GM21528 (cell line): Measurements from ENCODE around the gene E2F4.

Experiments
- ATAC-seq: cut with Tn5 transposase; IDR thresholded peaks from one replicate; pipeline ENCODE4 v1.9.1; 2021; ENCODE audit warnings: mild to moderate bottlenecking, moderate library complexity; ENCODE audit not compliant: unreplicated experiment, low FRiP score

E2F4 gene

GRCh38 chr16:67230809-67231660 is 39.1 kb downstream of the E2F4 start:
- ATAC-seq = no peak

DNA sequence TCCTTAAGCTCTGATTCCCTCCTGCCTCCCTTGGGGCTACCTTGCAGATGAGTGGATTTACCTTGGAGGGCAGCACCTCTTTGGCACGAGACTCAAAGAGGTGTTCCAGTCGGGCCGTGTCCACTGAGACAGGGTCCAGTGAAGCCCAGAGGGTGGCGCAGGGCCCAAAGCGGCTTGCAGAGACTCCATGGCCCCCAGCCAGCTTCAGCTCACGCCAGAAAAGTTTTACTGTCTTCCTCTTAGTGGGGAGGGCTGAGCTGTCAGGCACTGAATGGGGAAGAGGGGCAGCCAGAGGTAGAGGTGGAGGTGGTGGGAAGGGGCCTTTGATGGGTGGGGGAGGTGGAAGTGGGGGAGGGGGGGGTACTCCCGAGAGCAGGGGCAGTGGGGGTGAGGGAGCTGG is 41.6 kb downstream of the E2F4 start:
- no peak for ATAC-seq

DNA sequence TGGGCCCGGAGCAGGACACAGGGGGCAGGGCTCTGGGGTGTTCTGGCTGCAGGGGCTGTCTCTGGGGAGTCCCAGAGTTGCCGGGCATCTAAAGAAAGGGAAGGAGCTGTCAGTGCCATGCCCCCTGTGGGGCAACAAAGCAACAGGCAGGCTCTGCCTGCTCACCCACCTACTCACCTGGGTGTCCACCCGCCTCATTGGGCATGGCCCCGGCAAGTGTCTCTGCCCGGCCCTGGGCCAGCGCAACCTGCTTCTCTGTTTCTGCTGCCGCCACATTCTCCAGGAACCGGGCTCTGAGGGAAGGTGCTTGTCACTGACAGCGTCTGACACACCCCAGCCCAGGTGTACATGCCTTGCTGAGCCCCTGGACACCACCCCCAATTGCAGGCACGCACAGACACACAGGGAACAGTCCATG is 42.2 kb downstream of the E2F4 start:
- no peak for ATAC-seq

DNA sequence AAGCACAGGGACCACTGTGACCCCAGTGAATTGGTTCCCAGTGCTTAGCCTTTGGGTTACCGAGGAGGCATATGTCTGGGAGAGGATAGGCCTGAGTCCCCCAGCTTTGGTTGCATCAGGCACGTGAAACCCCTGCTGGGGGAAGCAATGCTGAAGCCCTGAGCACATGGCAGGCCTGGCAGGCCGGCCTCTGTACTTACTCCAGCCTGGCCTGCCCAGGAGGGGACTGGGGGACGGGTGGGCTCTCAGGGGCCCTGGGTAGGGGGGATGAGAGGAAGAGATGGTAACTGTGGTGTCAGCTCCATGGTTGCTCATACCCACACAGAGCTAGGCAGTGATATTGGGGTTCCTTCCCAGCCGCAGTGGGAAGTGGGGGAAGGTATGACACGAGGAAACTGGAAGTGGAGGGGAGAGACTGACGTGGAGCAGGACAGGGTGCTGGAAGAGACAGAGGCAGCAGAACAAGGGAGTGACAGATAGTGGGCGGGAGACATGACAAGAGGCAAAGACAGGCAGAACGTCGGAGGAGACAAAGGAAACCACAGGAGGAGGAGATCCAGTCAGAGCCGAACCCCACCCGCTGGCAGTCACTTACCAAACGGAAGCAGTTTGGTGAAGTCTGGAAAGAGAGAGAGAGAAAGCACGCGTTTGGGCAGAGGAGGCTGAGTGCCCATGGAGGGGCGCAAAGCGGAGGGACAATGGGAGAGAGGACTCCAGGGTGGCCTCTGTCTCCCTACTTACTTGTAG is 44.0 kb downstream of the E2F4 start:
- no peak for ATAC-seq

DNA sequence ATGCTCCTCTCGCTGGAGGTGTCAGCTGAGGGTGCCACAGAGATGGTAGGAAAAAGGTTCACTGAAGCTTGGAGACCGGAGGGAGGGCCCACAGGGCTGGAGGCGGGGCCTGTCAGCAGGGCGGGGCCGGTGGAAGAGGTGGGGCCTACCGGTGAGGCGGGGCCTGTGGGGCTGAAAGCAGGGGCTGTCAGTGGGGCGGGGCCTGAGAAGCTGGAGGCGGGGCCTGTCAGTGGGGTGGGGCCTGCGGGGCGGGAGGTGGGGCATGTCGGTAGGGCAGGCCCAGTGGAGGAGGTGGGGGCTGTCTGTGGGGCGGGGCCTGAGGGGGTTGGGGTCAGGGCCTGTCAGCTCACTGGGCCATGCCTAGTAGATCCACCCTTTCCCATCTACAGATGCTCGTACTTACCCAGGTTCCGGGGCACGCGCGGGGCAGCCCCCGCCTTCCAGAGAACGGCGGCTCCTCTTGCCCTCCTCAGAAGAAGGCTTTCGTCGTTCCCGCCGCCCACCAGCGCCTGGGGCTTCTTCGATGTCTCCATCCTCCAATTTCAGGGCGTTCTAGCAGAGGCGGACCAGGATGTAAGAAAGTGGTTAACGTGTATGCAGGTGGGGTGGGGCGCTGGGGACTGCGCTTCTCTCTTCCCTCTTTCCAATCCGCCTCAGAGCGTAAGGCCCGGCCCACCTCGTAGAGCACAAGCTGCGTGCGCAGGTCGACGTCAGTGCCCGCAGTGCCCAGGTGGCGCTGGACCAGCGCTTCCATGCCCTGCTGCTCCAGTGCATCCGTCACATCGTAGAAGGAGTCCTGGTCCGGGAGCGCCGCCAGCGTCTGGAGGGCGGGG is 44.8 kb downstream of the E2F4 start:
- no peak for ATAC-seq

- ATAC-seq = no peak
Observed at GRCh38 chr16:67237396-67238277, 45.7 kb downstream of the E2F4 start.

DNA sequence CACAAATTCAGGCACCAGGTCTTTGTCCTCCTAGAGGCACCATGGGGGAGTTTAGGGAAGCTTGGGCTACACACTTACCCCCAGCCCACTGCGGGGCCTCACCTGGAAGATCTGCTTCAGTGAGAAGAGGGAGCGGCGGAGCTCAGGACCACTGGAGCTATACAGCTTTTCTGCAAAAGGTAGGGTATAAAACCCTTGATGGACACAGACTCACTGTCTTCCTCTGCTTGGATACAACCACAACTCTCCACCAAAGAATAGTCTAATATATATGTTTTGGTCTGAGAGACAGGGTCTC is 46.3 kb downstream of the E2F4 start:
- no peak for ATAC-seq

DNA sequence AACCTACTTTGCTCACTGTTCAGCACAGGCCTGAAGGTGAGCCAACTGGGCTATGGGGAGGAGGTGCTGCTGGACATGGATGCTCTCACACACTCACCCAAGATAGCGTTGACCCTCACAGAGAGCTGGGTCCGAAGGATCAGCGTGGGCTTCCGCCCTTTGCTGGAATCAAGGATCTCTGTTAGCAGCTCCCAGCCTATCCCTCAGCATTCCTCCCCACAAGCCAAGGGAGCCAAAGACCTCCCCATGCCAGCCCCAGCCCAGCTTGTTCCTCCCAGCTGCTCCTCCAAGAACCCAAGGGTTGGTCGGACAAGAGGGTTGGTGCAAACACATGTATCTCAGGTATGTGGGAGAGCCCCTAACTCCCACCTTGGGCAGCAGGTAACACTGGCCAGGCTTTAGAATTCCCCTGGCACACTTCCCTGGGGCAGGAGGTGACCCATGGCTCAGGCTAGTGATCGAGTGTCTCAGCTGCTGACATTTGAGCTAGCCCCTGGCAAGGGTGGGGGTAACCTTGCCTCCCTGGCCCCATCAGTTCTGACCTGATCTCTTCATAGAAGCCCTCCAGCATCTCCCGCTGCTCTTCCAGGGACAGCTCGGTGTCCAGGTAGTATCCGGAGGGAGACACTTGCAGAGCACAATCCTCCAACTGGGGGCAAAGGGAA is 47.0 kb downstream of the E2F4 start:
- no peak for ATAC-seq

DNA sequence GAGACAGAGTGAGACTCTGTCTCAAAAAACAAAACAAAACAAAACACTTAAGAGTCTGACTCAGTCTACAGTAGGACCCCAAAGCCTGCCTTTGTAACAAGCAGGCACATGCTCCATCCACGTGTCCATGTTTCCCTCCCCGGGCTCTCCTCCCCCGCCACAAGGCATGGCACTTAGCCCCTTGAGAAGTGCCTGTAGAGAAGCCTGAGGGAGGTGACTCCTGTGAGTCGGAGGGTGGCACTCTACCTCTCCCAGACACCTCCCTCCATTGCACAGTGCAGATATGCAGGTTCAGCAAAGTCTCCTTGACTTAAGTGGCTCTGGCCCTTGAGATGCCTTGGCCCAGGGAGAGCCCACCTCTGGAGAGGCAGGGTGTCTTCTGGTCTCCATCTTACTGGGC is 48.6 kb downstream of the E2F4 start:
- no peak for ATAC-seq

GRCh38 chr16:67241008-67241900 is 49.3 kb downstream of the E2F4 start:
- ATAC-seq = no peak

DNA sequence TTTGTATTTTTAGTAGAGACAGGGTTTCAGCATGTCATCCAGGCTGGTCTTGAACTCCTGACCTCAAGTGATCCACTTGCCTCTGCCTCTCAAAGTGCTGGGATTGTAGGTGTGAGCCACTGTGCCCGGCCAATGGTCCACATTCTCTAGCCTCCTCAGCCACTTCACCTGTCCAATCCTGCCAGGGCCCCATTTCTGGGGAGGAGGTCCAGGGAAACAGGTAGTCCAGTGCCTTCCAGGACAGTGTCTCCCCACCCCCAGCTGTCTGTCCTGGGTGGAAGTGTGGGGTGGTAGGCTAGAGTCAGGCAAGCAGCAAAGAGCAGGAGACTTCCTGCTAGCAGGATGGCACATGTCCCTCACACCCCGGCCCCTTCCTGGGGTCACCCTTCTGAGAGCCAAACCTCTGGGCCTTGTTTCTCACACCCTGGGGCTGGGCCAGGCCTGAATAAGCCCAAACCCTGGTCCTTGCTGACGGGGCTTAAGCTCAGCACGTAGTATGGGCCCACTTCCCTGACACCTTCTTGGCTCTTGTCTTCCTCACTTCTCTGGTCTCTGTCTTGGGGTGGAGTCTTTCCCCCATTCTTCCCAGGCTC is 50.3 kb downstream of the E2F4 start:
- ATAC-seq = no peak

DNA sequence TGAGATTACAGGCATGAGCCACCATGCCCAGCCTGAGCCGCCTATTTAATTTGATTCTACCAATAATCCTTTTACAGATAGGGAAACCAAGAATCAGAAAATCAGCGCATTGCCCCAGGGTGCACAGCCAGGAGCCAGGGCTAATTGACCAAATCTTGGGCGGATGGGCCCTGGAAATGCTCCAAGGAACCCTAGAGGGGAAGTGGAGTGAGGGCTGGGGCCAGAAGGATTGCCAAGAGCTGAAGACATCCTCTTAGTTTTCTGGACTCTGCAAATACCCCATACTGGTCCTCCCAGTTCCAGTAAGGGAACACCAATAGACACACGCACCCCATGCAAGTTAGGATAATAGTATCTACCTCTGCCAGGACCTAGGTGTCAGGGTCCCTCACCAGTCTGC is 51.5 kb downstream of the E2F4 start:
- no peak for ATAC-seq

GRCh38 chr16:67244387-67245185 is 52.6 kb downstream of the E2F4 start:
- peak; percentile 47 for ATAC-seq

DNA sequence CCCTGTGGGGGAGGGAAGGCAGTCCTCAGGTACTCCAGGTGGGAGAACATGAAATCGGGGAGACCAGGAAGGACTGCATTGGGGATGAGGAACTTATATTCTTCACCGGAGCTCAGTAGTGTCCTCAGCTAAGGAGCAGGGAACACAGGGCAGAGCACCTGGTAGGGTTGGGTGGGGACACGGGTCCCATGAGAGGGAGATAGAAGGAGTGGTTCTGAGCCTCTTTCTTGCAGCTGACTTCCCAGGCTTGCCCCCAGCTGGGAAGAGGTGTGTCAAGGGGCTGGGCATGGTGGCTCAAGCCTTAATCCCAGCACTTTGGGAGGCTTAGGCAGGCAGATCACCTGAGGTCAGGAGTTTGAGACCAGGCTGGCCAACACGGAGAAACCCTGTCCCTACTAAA is 53.2 kb downstream of the E2F4 start:
- no peak for ATAC-seq

- no peak for ATAC-seq
Observed at GRCh38 chr16:67245674-67246080, 53.7 kb downstream of the E2F4 start.

GRCh38 chr16:67246081-67246755 is 54.3 kb downstream of the E2F4 start:
- peak; percentile 38 for ATAC-seq

DNA sequence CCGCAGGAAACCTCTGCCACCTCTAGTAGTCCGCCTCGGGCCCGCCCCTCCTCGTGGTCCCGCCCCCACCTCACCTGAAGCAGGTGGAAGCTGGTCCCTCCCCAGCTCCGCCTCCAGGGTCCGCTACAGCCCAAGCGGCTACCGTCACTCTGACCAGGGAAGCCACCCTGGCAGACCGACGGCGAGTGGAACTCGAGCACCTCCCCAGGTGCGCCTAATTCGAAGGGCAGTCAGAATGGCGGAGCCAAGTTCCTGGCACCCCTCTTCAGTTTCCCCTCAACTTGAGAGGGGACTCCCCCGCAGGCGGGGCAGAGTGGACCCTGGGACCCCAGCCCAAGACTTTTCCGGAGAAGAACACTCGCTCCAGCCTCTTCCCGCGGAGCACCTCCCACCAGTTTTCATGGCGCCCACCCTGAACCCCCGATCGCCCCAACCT is 54.8 kb downstream of the E2F4 start:
- no peak for ATAC-seq
